HG03108 (cell line): ENCODE data around the gene EFNB2.

Source experiments
- ATAC-seq: cut with Tn5 transposase; IDR thresholded peaks from one replicate; pipeline ENCODE4 v1.9.1; 2021; ENCODE audit warnings: moderate library complexity; ENCODE audit not compliant: unreplicated experiment

Gene EFNB2

GRCh38 chr13:106487129-106487528, 48.3 kb downstream of the EFNB2 start:
- ATAC-seq: no peak

GRCh38 chr13:106486287-106486686, 49.2 kb downstream of the EFNB2 start:
- ATAC-seq: no peak

GRCh38 chr13:106484537-106485193, 50.8 kb downstream of the EFNB2 start:
- ATAC-seq: no peak

GRCh38 chr13:106484084-106484483, 51.4 kb downstream of the EFNB2 start:
- no peak for ATAC-seq

- ATAC-seq: no peak
These were observed 53.5 kb downstream of the EFNB2 start for GRCh38 chr13:106481919-106482318.

GRCh38 chr13:106480351-106480910, 55.0 kb downstream of the EFNB2 start:
- no peak for ATAC-seq

GRCh38 chr13:106479929-106480328, 55.5 kb downstream of the EFNB2 start:
- ATAC-seq: no peak

- no peak for ATAC-seq
These were observed 57.3 kb downstream of the EFNB2 start for GRCh38 chr13:106478116-106478515.

GRCh38 chr13:106477303-106477702, 58.2 kb downstream of the EFNB2 start:
- ATAC-seq: no peak

GRCh38 chr13:106475852-106476251, 59.6 kb downstream of the EFNB2 start:
- no peak for ATAC-seq

- no peak for ATAC-seq
These were observed 60.5 kb downstream of the EFNB2 start for GRCh38 chr13:106474912-106475311.

GRCh38 chr13:106473154-106473553, 62.3 kb downstream of the EFNB2 start:
- ATAC-seq: no peak

- ATAC-seq: no peak
These were observed 62.8 kb downstream of the EFNB2 start for GRCh38 chr13:106472621-106473020.

- no peak for ATAC-seq
These were observed 63.4 kb downstream of the EFNB2 start for GRCh38 chr13:106471957-106472543.

GRCh38 chr13:106470576-106470975, 64.9 kb downstream of the EFNB2 start:
- no peak for ATAC-seq

GRCh38 chr13:106468744-106469590, 66.5 kb downstream of the EFNB2 start:
- no peak for ATAC-seq

- ATAC-seq: no peak
These were observed 67.3 kb downstream of the EFNB2 start for GRCh38 chr13:106468207-106468606.

GRCh38 chr13:106467427-106468122, 67.9 kb downstream of the EFNB2 start:
- no peak for ATAC-seq

GRCh38 chr13:106466691-106467426, 68.6 kb downstream of the EFNB2 start:
- ATAC-seq: no peak

GRCh38 chr13:106464076-106464475, 71.4 kb downstream of the EFNB2 start:
- ATAC-seq: no peak
